ENCODE data around the gene DHRS1. TPM values are rescaled to one million over a fixed set of nuclear protein-coding genes. Genes with fewer than 3 reads are reported as not detected.
A peak's percentile ranks its signal among the peaks of the same experiment; 100 is the strongest.

Gene DHRS1
- polyA plus RNA-seq, 1 donor: 14.7 TPM

DNA sequence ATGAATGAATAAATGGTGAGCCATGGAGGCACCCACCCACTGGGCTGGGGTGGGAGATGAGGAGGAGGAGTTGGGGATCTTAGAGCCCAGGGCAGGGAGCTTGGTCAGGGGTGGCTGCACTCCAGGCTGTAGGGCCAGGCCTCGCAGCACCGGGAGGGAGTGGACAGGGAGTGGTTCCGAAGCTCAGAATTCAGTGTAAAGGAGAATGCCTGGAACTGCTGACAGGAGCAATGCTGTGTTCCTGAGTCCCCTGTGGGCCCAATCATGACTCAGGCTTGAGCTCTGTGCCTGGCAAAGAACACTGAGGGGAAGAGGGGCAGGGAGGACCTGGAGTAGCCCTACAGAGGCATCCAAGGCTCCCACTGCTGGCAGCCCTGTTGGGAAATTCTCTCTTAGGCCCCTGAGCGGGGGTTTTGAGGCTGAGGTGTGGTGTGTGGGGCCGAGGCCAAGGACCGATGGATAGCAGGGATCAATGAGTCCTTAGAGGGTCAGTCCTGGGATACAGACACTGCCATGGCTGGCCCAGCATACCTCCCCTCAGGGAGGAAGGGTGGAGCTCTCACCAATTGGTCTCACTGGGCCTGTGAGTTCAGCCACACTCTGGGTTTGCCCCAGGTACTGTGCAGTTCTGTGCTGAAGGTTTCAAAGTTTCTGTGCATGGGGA lies 18.7 kb downstream of the DHRS1 start:
- no peak for DNase-seq

DNA sequence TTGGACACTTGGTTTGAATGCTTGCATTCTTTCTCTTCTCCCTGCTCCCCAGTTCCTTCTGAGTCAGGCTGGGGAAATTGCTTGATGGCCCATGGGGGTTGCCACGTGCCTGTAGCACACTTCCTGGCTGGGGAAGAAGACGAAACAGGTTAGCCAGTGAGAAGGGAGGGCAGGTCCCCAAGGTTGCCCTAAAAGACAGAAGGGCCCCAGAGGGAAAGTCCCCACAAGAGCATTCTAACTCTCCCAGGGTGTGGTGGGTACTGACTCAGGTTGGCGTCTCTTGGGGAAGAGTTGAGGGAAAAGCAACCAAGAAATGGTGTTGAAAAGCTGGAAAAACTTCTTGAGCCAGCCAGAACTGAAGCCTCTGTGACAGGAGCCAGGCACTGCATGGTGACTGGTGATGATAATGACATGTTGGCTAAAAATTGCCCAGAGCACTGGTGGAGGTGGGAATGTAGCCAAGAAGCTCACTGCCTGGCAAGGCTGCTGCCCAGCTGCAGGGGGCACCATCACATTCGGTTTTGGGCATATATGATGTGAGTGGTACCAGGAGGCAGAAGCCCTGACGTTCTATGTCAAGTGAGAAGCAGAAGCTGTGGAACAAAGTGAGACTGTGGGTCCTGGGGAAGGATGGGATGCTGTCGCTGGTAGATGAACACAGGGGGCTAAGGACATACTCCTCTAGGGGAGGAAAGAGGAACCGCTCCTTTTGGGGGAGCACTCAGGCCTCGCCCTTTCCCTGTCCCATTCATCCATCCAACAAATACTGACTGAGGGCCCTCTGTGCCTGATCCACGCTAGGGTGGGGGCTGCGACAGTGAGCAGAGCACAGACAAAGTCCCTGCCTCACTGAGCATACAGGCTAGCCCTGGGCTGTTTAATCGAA lies 20.0 kb downstream of the DHRS1 start:
- no peak for DNase-seq

DNA sequence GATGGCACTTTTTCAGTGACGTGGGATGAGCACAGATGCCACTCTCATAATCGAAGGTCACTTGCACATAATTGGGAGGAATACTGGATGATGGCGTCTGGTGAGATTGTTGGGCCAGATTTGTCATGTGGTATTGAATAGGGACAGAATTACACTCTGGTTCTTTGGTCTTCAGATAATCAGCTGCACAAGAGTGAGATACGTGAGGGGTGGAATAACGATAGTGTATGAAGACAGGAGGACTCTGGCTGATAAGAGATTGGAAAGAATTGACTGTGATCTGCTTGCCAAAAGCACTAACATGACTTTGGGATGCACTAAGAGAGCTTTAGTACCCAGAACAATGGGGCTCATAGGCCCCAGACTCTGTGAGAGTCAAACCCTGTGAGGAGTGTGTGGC lies 21.2 kb downstream of the DHRS1 start:
- no peak for DNase-seq

DNA sequence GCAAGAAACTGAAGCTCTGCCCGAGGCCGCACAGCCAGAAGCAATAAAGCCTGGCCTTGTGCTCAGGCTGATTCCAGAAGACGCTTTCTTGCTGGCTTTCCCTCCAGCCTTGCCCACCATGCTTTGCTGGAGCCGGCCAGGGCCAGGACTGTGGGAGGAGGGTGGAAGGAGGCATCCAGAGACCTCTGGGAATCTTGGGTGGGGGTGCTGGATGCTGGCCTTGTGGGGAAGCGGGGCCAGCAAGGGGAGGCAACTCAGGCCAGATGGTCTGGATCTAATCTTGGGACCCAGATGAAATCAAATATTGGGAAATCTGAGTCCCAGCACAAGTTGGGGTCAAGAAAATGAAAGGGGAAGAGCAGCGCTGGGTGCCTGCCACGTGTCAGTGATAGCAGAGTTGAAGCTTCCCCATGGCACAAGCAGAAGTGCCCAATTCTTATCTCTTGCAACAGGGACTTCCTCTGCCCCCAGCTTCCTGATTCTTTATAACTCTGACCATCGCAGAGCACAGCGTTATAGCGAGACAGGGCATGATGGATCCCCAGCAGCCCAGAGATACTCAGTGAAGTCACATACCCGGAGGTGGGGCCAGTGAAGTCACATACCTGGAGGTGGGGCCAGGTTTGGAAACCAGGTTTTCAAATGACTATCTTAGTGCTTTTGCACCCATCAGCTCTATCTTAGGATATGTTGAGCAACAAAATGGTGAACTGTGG lies 21.8 kb downstream of the DHRS1 start:
- no peak for DNase-seq

DNA sequence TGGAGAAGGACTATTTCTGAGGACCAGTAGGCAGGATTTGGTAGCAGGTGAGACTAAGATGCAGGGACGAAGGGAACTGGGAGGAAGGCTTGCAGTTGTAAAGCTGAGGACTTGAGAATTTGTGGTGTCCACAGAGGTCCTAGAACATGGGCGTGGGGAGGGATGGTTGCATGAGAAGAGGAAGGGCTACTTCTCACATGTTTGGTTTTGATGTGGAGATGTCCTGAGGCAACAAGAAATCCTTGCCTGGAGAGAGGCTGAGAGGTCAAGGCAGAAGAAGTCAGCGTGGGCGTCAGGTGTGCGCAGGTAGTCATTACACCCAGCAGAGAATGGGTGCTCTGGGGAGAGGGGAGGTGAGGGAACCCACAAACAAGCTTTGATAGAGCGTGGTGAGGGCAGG lies 22.5 kb downstream of the DHRS1 start:
- no peak for DNase-seq

DNA sequence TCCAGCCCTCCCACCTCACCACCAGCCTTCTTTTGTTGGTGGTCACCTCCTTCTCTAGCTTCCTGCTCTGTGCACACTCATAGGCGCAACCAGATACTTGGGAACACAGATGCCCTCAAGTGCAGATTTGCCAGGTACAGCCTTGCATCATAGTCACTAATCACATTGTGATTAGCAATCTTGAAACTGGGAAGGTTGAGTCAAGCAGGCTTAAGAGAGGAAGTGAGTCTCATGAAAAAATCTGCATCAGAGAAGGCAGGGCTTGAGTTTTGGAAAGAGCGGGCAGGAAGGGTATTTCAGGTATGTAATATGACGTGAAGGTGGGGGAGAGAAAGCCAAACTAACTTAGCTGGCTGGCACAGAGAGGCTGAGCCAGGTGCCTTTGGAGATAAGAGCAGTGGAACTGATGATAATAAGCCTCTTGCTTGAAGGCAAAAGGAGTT lies 25.5 kb downstream of the DHRS1 start:
- no peak for DNase-seq

DNA sequence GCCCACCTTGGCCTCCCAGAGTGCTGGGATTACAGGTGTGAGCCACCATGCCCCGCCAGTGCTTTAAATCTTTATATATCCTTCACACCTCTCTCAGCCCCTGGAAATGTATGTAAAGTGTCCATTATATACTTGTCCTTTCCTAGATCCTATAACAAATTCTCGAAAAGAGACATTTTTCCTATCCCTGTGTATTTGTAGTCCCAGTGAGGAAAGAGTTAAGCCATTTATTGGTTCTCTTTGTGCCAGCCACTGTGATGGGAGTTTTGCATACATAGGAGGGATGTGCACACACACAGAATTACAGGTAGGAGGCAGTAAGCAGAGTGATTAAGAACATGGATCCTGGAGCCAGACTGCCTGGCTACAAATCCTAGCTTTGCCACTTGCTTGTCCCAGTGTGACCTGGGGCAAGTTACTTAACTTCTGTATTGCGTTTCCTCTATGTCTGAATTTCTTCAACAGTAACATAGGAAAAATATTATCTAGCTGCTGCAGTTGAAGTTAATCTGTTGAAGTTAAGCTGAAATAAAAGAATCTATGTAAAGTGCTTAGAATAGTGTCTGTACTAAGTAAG lies 26.1 kb downstream of the DHRS1 start:
- DNase-seq: no peak

DNA sequence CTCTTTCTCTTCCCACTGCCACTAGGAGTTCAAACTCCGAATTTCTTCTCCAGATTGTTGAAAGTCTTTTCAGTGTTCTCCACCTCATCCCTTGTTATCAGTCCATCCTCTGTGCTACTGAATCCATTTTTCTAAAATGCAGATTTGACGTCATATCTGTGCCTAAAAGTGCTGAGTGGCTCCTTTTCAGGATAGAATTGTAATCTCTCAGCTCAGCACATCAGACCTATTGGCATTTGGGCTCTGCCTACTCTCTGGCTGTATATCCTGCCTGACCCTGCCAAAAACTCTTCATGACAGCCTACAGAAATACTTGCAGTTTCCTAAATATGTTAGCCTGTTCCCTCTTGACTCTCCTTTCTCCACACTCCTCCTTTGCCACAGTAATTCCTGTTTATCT lies 27.1 kb downstream of the DHRS1 start:
- DNase-seq: no peak

DNA sequence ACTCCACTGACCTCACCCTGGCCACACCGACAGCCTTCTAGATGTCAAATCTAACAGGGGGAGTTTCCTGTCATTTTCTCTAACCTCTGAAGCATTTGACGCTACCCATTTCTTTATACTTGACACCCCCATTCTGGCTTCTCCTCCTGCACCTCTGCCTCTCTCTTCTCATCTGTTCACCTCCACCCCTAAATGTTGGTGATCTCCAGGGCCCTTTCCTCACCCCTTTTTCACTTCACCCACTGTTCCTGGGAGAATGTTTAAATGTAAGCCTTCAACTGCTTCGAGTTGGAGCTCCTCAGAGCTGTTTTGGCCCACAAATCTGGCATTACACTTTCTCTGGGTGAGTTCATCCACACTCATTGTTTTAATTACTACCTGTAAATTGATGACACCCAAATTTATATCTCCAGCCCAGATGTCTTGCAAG lies 27.7 kb downstream of the DHRS1 start:
- no peak for DNase-seq

DNA sequence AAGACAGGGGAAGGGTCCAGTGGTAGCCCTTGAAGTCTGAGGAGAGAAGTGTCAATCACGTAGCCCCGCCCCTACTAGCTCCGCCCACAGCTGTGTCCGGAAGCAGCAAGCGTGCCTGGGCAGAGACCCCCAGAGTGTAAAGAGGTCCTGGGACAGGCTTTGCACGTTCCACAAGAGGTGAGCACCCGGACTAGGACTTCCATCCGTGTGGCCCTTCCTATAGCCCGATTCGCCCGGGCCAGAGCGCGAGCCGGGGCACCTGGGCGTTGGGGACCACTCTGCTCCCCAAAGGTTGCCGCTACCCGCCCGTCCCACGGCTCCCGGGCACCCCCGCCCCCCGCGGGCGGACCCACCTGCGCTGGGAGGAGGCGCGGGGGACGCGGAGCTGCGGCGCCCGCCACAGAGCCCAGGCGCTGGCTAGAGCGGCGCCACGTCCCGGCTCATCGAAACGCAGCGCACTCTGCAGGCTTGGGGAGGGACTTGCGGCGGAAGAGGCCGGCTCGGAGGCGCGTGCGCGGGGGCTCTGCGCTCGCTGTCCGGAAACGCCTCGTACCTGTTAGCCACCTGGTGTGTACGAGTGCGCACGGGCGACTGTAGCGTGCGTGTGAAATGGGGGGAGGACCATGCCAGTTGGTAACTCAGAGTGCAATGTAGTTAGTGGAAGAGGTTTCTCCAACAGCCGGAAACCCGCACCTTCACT lies 28.3 kb downstream of the DHRS1 start, which contains the start of gene RABGGTA:
TSS of gene RABGGTA (minus strand) at position 464 of the 700 bp plus-strand sequence. CDS start 482 bp downstream, outside the sequence.
- DNase-seq: peak; percentile 89

DNA sequence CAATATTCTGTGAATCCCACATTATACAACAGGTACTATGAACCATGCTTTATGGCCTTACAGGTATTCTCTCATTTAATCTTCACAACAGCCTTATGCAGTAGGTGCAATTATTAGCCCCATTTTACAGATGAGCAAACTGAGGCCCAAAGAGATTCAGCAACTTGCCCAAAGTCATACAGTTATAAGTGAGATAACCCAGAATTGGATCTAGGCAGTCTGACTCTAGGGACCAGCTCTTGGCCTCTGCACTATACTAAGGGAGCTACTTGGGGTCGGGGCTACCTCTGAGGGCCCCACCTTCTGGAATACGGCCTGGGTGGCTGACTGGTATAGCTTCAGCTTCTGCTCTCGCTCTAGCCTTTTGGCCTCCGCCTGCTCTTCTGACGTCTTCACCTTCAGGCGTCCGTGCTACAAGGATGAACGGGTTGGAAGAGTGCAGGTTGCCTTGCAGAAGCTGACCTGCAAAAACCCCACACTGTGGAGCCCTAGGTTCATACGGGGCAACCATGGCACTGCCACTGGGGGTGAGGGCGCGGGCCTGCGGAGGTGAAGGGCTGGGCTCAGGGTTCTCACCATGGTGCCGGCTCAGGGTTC lies 28.9 kb downstream of the DHRS1 start:
- DNase-seq: no peak

DNA sequence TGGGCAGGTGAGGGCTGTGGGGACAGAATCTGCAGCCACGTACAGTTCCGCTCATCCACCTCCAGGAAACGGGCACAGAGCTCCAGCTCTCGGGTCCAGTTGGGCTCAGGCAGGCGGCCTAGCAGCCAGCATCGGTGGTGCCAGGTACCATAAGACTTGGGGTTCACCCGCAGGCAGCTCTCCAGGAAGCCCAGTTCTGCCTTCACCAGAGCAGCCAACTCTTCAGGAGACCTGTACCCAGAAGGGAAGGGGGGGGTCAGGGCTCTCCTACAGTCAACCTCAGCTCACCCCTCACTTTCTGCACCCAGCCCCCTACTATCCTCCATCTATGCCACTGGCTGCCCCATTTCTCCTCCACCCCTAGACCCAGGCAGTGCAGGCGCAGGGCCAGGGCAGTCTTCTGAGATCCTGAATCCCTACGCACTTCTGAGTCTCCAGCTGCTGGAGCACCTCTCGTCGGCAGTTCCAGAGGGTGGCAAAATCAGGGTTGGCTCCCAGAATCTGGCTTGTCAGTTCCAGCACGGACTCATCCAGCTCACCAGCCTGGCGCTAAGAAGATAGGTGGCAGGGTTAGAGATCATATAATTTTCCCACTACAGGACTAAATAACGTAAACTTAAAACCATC lies 29.6 kb downstream of the DHRS1 start:
- DNase-seq: no peak

DNA sequence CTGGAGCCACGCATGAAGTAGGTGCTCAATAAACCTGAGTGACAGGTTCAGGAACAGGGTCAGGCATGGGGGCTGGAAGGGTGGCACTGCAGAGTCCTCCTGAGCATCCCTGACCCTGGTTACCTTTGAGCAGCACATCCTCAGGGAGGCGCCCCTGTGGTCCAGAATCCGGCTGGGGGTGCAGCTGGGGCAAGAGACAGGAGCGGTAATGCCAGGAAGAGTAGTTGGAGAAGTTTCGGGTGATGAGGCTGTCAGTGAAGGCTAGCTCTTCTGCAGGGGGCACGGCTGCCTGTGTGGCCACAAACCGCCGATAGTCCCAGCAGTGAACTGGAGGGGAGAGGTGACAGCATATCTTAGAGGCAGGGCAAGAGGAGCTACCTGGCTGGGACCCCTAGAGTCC lies 30.2 kb downstream of the DHRS1 start:
- no peak for DNase-seq

DNA sequence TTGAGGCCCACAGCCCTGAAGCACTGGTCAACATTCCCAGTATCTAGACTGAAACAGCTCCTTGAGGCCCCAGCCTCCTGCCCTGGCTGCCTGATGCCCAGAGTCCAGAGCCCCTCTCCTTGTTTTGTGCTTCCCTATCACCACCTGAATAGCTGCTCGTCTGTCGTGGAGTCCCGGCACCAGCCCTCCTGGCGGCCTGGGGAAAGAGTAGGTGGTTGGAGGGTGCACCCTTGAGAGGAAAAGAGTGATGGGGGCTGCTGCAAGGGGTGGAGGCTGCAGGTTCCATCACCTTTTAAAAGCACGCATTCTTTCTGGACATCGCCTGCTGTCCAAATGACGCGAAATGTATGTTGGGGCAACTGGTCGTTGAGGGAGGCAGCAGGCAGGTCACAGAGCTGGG lies 31.4 kb downstream of the DHRS1 start:
- DNase-seq: no peak

DNA sequence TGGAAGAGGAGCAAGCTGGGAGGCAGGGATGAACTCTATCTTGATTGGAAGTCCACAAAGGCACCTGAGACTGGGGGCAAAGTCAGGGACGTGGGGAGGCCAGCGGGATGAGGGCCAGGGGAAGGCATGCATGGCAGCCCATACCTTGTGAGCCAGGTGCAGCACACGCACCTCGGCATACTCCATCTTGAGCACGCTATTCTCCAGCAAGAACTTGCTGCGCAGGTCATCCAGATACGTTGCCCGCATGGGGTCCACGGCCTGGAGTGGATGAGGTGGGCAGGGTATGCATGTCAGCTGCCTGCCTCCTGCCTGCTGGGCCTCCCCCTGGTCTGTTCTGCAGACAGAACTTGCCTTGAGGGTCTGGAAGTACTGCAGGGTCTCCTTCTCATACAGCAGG lies 32.1 kb downstream of the DHRS1 start:
- no peak for DNase-seq

DNA sequence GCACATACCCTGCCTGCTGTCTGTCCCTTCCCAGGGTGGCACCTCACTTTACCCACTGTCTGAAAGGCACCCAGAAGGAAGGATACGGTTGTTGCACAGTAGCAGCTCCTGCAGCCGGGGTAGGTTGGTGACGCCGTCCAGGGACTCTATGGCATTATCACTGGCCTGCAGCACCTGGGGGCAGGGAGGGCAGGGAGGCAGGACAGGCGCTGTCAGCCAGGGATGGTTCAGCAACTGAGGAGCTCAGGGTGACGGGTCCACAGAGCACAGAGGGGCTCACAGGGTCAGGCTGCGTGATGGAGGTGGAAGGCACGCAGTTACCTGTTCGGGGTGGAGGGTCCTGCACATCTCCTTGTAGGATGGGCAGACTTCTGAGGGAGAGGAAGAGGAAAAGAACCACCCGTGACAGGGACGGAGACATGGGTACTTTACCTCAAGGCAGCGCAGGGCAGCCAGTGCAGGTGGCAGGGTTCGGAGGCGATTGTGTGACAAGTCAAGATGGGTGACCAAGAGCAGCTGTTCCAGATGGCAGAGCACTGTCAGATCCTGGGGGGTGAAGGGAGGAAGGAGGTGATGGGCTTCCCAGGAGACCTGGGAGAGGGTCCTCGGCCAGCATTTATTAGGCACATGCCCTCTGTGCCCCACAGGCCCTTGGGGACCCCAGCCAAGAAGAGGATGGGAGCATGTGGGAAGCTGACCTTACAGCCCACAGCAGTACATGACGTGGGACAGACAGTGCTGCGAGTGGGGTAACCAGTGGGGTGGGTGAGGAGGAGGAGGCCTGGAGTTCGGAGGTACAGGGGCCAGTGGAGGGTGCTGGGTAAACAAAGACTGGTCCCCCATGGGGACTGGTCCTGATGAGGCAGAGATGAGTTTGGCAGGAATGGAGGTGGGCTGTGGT lies 33.0 kb downstream of the DHRS1 start:
- DNase-seq: no peak

DNA sequence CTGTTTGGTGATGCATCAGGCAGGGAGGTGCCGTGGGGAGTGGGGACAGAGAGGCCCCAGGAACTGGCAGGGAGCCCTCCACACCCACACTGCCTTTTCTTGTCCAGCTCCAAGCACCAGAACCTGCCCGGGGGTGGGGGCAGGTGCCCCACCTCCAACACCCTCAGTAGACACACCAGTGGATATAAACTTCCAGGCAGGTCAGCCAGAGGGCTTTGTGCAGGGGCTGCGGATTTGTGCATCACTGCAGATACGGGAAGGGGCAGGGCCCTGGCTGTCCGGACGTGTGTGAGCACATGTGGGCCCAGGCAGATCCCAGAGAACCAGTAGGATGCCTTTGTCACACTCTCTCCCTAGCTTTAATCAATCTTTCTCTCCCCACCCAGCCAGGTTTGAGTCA lies 35.3 kb downstream of the DHRS1 start:
- DNase-seq: no peak

DNA sequence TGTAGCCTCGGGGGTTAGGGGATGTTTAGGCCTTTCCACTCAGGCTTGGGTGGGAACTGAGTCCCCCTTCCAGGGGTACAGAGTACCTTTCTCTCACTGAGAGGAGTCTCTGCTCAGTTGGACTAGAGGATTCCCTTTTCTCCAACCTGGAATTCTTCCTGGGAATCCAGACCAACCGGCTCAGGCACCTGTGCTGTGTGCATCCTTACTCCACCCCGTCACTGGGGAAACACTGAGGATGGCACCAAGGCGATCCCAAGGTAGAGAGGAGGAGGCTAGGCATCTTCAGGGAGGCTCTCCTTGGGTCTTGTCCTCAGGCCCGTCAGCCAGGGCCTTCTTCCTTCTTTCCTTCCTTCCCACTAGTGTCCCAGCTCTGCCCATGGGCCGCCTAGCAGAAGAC lies 35.7 kb downstream of the DHRS1 start:
- no peak for DNase-seq

DNA sequence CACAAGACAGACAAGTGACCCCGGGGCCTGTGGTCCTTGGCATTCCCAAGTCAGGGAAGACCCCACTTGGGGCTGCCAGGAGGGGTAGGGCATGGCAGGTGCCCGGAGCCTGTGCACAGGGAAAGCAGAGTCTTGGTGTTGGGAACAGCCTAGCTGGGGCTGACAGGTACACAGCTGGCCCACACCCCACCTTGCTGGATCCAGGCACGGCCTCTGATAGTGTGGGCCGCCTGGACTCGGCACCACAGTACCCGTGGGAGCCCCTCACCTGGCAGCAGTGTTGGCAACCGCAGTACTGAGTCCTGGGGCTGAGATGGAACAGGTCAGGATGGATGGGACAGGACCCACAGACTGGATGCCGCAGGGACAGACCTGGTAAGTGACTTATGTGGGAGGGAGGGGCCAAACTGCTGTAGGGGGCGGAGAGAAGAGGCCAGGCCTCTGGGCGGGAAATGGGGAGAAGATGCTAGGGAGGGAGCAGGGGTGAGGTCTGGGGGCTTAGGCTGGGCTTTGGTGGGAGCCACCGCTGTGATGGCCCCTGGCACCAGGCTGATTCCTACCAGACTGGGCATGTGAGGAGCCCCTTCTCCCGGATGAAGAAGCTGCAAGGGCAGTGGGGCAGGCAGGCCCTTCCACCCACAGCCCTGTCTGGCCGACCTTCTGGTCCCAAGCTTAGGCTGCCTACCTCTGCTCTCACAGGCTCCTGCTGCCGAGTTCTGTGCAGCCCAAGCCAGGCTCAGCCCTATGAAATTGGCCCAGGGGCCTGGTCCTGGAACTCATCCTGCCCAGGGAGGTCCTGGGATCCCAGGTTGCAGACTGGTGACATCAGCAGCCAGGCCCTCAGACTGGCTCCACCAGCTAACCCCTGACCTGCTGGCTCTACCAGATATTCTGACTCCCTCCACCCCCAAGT lies 36.5 kb downstream of the DHRS1 start, which contains the start of gene TGM1:
TSS of gene TGM1 (minus strand) at position 357 of the 913 bp plus-strand sequence. CDS start 825 bp downstream, outside the sequence.
- no peak for DNase-seq

Data from hindlimb muscle (tissue), 1 donor.